Activated naive CD4-positive, alpha-beta T cell treated with anti-CD3 and anti-CD28 coated beads, Interleukin-2, amount 50 U/mL, for 16 hours (primary cell): ENCODE measurements around the gene CMTM6.
"Not testable (repeated sequence)": the region's sequence is repeated elsewhere in the genome, so short reads cannot be mapped to it uniquely, and the experiment has no call there.

Experiments used
- DNase-seq: peaks from one replicate; pipeline ENCODE4 v3.0.0-alpha.2; 2020

The CMTM6 gene

GRCh38 chr3:32498992-32499391 lies 3.7 kb downstream of the CMTM6 start:
- DNase-seq: no peak

- DNase-seq: no peak
Observed at GRCh38 chr3:32498252-32498651, 4.4 kb downstream of the CMTM6 start.

GRCh38 chr3:32495609-32496008 lies 7.0 kb downstream of the CMTM6 start:
- no peak for DNase-seq

DNA sequence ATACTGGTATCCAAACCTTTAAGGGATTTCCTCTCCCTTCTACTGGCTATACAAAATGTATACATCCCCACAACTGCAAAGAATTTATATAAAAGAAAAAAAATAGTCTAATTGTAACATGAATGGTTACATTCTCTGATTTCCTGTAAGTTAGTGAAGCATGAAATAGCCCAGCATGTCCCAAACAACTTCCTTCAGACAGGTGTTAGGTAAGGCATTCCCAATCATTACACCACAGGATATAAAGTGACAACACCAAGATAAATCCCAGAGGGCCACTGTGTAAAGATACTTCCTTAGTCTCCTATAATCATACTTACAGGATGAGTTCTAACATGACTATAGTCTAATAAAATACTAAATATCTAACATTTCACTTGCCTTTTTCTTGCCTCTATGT lies 7.6 kb downstream of the CMTM6 start:
- DNase-seq: no peak

- no peak for DNase-seq
Observed at GRCh38 chr3:32493437-32494414, 8.9 kb downstream of the CMTM6 start.

- DNase-seq: no peak
Observed at GRCh38 chr3:32492684-32493436, 9.8 kb downstream of the CMTM6 start.

- no peak for DNase-seq
Observed at GRCh38 chr3:32488474-32489008, 14.1 kb downstream of the CMTM6 start.

DNA sequence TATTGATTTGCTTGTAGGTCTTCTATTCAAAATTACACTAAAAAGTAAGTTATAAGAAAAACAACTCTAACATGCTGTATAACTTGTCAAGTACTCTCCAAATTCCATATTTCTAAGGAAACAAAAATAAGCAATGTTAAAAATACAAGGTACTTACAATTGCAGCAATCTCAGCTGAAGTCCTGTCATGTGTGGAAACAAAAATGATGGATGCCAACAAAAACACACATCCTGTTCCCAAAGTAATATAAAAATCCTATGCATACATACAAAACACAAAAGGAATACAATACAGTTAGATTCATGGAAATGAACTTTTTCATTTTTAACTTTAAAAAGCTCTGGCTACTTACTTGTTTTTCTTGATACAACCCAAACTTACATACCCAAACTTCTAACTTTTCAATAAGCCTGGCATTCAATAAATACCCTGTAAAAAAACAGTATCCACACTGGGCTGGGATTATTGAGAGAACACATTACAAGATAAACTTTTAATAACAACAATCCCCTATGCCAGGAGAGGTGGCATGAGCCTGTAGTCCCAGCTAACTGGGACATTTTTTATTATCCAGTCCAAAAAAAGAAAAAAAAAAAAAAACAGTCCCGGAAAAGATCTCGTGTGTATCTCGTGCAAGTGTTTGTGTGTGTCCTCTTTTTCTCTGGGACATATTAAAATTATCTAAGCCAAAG lies 14.7 kb downstream of the CMTM6 start:
- no peak for DNase-seq

DNA sequence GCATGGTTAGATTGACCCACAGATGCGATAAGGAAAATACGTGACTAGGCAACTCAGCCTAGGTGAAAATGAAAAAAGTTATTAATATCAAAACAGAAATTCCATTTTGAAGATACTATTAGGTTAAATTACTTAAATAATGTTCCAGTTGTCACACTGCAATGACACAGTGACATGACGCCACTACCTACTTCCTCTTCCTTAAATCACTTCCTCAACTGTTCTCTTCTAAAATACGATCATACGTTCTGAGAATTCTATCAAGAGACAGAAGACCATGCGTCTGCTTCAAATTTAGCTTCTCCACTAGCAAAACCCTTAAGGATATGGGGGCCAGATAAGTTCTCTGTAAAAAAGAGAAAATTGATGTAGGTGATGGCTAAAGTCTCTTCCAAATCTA lies 18.2 kb downstream of the CMTM6 start:
- no peak for DNase-seq

DNA sequence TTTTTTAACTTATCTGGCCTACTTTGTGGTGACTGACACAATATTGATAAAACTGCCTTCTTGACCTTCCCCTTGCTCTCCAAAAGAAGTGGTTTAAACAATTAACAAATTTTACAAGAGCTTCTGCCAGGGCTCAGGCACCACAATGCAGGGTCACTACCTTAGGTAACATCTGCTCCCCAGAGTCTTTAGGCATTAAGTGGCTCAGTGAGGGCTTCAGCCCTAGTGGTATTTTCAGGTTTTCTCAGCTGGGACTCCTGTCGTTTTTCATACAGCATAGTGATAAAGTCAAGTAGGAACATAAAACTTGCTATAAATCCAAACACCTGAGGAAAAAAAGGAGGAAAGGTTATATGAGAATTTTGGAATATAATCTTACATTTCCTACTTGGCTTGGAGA lies 18.9 kb downstream of the CMTM6 start:
- no peak for DNase-seq

GRCh38 chr3:32482693-32483092 lies 20.0 kb downstream of the CMTM6 start:
- no peak for DNase-seq

DNA sequence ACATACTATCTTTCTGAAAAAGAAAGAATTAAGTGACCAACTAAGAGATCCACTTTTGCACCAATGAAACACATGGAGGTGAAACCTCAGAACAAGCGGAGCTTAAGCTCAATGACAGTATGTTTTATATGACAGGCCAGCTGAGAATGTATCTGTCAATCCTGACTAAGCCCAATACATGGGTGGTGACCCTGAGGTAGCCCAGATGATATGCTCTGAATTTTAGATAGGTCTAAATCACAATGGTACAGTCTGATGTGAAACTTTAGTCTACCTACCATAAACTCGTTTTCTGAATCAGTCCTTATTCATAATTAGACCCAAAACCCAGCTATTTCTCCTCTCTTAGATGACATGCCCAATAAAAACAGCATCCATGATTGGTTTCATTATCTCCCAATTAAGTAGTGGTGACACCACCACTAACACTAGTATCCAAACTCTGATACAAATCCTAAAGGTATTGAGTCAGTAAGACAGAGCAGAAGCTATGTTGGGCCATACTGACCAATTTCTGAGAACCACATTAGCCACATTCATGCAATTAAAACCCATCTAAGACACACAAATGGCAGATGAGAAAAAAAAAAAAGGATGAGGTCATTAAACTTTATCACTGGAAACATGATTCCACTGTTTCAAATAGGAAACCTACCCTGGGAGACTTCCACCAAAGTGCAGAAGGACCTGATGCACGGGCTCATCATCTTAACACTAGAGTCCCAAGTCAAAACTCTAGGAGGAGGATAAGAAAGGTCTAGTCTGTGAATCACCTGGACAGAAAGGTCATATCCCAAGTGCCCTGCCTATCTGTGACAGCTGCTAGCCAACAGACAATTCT lies 20.6 kb downstream of the CMTM6 start:
- no peak for DNase-seq

GRCh38 chr3:32480604-32481003 lies 22.0 kb downstream of the CMTM6 start:
- no peak for DNase-seq

DNA sequence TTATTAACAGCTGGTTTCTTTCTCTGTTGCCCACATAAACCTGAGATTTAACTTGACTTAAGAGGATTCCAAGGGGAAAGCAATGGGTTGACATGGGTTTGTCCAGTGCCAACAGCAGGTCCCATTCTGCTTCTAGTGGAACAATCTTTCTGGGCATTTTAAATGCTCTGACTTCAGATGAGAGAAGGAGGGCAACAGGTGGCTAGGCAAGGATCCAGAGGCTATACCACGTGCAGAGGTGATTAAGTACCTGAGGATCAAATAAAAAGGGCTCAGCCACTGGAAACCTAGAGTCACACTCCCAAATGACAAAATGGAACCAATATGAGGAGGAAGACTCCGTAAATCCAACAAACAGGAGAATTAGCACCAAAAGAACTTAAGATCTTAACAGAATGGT lies 28.5 kb downstream of the CMTM6 start:
- DNase-seq: no peak

- not testable (repeated sequence) for DNase-seq
Observed at GRCh38 chr3:32472151-32472550, 30.5 kb downstream of the CMTM6 start.

DNA sequence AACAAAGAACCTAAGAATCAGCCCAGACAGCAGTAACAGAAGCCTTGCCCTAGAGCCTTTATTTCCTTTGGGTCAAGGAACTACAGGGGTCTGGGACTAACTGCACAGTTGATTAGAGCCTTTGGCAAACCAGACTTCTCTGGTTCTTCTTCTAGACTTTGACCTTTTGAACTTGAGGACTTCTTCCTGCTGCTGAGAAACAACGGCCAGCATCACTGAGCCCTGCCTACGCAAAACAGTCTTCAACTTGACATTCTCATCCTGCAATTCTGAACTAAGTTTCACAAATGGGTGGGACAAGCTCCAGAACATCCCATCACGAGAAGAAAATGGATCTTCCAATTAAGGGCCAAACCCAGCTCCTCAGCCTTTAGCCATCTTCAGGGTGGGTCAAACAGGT lies 31.4 kb downstream of the CMTM6 start:
- DNase-seq: no peak

DNA sequence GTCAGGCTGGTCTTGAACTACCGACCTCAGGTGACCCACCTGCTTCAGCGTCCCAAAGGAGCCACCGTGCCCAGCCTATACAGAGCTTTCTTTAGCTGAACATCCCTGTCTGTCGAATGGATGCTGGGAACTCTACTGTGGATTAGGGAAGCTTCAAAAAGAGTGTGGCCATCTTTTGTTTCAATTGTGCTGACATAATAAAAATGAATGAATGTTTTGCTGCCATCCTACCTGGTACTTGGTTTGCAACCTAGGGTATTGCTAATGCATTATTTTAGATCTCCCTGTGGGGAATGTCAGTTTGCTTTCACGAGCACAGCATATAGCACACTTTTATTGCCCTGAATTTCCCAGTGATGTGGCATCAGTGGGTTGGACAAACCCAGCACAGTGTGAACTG lies 32.3 kb downstream of the CMTM6 start:
- DNase-seq: no peak

GRCh38 chr3:32469151-32469874 lies 33.3 kb downstream of the CMTM6 start:
- no peak for DNase-seq

DNA sequence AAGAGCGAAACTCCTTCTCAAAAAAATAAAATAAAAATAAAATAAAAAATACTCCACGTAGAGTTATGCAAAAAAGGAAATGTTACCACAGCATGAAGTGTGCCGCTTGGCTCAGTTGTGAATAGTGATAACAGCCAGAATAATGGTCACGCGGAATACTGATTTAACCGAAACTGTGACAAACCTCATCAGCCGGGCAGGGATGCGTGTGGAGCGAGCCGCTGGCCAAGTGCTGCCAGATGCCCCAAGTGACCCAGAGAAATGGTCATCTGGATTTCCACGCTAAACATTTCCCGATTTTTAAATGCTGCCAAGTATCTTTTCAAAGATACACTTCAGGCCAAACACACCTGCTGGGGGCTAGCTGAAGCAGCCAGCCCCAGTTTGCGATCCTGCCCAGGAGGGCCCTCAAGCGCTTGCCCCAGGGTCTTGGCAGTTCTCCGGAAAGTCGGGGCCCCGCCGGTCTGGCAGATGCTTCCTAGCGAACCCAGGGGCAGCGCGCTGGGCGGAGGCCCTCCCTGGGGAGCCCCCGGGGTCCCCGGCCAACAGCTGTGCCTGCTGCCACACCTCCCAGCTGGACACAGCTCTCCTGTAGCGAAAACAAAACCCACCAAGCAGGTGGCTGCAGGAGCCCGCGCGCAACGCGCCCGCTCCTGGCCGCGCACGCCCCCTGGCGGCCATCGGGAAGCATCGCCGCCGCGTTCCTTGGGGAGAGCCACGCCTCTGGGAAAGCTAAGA lies 35.1 kb downstream of the CMTM6 start:
- peak; percentile 77 for DNase-seq

DNA sequence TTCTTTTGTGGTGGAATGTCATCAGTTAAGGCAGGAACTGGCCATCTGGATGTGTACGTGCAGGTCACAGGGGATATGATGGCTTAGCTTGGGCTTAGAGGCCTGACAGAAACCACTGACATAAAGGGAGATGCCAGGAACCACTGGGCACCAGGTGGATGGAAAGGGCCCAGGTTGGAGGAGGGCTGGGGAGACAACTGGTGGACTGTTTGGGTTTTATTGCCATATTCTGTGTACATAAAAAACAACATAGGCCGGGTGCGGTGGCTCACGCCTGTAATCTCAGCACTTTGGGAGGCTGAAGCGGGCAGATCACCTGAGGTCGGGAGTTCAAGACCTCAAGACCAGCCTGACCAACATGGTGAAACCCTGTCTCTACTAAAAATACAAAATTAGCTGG lies 35.8 kb downstream of the CMTM6 start:
- DNase-seq: not testable (repeated sequence)

DNA sequence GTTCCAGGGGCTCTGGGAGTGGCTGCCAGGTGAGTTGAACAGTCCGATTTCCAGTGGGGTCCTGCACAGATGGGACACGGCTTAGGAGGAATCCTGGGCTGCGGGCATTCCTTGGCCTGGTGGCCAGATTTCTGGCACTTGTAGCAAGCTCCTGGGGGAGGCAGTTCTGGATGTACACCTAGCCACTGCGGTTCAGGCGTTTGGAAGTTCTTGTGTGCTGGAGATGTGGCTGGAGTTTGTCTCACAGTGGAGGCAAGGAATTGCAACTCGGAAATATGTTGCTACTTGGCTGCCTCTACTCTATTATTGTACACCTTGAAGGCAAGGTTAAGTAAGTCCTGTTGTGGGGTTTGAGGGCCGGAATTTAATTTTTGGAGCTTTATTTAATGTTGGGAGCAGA lies 37.9 kb downstream of the CMTM6 start:
- DNase-seq: not testable (repeated sequence)
